SKM-1 treated with dmso at 0.1 percent for 144 hours (cell line): ENCODE data around the gene MRPS17.
"Not testable (repeated sequence)": the region's sequence is repeated elsewhere in the genome, so short reads cannot be mapped to it uniquely, and the experiment has no call there.

Source experiments
- DNase-seq: peaks from one replicate; lab custom pipeline; 2025; ENCODE audit not compliant: unreplicated experiment; lab: John Stamatoyannopoulos, UW

Gene MRPS17

GRCh38 chr7:55951637-55952351 is at the start of gene MRPS17:
Gene MRPS17 (plus strand): TSS chr7:55951877. CDS start chr7:55953196, 1,319 bp downstream.
- DNase-seq = peak; percentile 90

GRCh38 chr7:55903985-55904759 is 47.5 kb upstream of the MRPS17 start:
- DNase-seq = peak; percentile 16

GRCh38 chr7:55912748-55913158 is 38.9 kb upstream of the MRPS17 start:
- no peak for DNase-seq

GRCh38 chr7:55917771-55918170 is 33.9 kb upstream of the MRPS17 start:
- DNase-seq = no peak

- no peak for DNase-seq
Observed at GRCh38 chr7:55928006-55928767, 23.5 kb upstream of the MRPS17 start.

- DNase-seq = no peak
Observed at GRCh38 chr7:55931421-55932151, 20.1 kb upstream of the MRPS17 start.

- no peak for DNase-seq
Observed at GRCh38 chr7:55939514-55940123, 12.1 kb upstream of the MRPS17 start.

GRCh38 chr7:55946545-55946944 is 5.1 kb upstream of the MRPS17 start:
- DNase-seq = no peak

- DNase-seq = not testable (repeated sequence)
Observed at GRCh38 chr7:55952352-55952671, 635 bp downstream of the MRPS17 start.

GRCh38 chr7:55953707-55954475 is 2.2 kb downstream of the MRPS17 start:
- no peak for DNase-seq

GRCh38 chr7:55957190-55957589 is 5.5 kb downstream of the MRPS17 start:
- DNase-seq = no peak

GRCh38 chr7:55962014-55962413 is 10.3 kb downstream of the MRPS17 start:
- no peak for DNase-seq

- DNase-seq = no peak
Observed at GRCh38 chr7:55963584-55964168, 12.0 kb downstream of the MRPS17 start.

GRCh38 chr7:55964261-55965099 is 12.8 kb downstream of the MRPS17 start, which contains the start of gene NIPSNAP2:
Gene NIPSNAP2 (plus strand): TSS chr7:55964585. CDS start chr7:55964610, 25 bp downstream.
- peak; percentile 67 for DNase-seq

GRCh38 chr7:55965100-55965470 is 13.4 kb downstream of the MRPS17 start:
- peak; percentile 67 for DNase-seq

GRCh38 chr7:55965805-55966421 is 14.2 kb downstream of the MRPS17 start:
- no peak for DNase-seq

- DNase-seq = no peak
Observed at GRCh38 chr7:55966851-55967250, 15.2 kb downstream of the MRPS17 start.

GRCh38 chr7:55969391-55969790 is 17.7 kb downstream of the MRPS17 start:
- DNase-seq = no peak
